Kidney epithelial cell (primary cell): ENCODE data around the gene GFRA1. TPM values are rescaled to one million over a fixed set of nuclear protein-coding genes. Genes with fewer than 3 reads are reported as not detected.

ENCODE experiments used
- DNase-seq: peaks from one replicate; pipeline ENCODE4 v3.0.0-alpha.2; 2010; ENCODE audit warnings: low read depth
- H3K27me3 ChIP-seq: 2 replicates; pipeline ENCODE4 v1.6.0; 2011; ENCODE audit warnings: low read length; ENCODE audit not compliant: control insufficient read depth, insufficient read depth
- H3K36me3 ChIP-seq: 2 replicates; pipeline ENCODE4 v1.5.1; 2011; ENCODE audit warnings: low read length; ENCODE audit not compliant: control insufficient read depth, insufficient read depth
- H3K4me3 ChIP-seq: 2 replicates; pipeline ENCODE4 v1.5.1; 2011; ENCODE audit warnings: low read depth, mild to moderate bottlenecking, control low read depth, low read length
- total RNA-seq: library from RNA; depleted of rRNA; stranded (reverse); fragments of >200 nt; gene quantifications from 2 replicates; pipeline ENCODE4 v1.2.3, GENCODE V29; 2015
- TF ChIP-seq, protein P1 (sequence below): IDR thresholded peaks from 2 replicates; pipeline ENCODE4 v1.5.1; 2011; ENCODE audit warnings: mild to moderate bottlenecking, moderate library complexity, low read length, control low read depth, inconsistent platforms; ENCODE audit not compliant: insufficient read depth, poor library complexity, severe bottlenecking

Gene GFRA1
- total RNA-seq, 1 donor from 2014 or later: 1.6 TPM

DNA sequence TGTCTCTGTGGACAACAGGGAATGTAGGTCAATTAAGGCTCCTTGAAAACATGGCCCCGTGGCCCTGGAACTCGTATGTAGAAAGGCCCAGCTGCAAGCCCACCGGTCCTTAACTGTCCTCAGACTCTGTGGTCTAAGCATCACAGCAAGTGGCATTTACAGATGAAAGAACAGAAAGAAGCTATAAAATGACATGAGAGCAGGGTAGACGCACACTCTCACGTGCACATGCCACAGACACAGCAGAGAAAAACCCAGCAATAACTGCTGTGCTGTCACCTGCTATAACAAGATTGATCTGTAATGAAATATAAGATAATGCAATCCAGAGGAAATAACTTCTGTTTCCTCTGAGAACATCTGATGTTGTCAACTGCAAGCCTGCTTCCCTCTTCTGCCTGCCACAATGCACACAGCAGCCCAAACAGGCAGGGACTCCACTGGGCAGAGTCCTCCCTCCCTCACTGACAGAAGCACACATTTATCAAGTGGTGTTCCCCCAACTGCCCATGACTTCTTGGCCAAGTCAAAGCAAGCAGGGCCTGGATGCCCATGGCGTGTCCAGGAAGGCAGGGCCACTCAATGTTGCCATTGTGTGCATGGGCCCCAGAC lies 63.9 kb downstream of the GFRA1 start:
- DNase-seq: no peak
- H3K27me3 ChIP-seq: no peaks in the 10 kb centered on the region
- no peaks in the 10 kb centered on the region for H3K36me3 ChIP-seq
- no peak overlapping the region for H3K4me3 ChIP-seq
- TF ChIP-seq, protein P1, sequence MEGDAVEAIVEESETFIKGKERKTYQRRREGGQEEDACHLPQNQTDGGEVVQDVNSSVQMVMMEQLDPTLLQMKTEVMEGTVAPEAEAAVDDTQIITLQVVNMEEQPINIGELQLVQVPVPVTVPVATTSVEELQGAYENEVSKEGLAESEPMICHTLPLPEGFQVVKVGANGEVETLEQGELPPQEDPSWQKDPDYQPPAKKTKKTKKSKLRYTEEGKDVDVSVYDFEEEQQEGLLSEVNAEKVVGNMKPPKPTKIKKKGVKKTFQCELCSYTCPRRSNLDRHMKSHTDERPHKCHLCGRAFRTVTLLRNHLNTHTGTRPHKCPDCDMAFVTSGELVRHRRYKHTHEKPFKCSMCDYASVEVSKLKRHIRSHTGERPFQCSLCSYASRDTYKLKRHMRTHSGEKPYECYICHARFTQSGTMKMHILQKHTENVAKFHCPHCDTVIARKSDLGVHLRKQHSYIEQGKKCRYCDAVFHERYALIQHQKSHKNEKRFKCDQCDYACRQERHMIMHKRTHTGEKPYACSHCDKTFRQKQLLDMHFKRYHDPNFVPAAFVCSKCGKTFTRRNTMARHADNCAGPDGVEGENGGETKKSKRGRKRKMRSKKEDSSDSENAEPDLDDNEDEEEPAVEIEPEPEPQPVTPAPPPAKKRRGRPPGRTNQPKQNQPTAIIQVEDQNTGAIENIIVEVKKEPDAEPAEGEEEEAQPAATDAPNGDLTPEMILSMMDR: no peak

DNA sequence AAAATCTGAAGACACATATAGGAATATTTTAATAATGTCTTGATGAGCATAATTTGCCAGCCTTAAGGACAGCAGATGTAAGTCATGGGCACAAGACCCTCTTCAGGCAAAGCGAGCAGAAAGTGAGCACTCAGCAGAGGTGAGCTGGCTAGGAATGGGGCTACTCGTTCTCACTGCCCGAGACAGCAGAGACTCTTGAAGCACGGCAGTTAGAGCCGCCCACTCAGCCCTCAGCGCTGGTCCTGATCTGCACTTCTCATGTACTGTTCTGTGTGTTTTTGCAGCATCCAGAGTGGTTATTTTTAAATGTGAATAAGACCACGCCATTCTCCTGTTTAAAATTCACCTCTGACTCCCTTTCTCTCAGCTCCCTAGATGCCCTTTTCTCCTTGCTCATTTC lies 65.3 kb downstream of the GFRA1 start:
- no peak for DNase-seq
- Histone ChIP-seq H3K36me3 (no peaks in the 10 kb centered on the region), H3K4me3 (no peak overlapping the region), H3K27me3 (no peaks in the 10 kb centered on the region)
- TF ChIP-seq, protein P1: no peak

DNA sequence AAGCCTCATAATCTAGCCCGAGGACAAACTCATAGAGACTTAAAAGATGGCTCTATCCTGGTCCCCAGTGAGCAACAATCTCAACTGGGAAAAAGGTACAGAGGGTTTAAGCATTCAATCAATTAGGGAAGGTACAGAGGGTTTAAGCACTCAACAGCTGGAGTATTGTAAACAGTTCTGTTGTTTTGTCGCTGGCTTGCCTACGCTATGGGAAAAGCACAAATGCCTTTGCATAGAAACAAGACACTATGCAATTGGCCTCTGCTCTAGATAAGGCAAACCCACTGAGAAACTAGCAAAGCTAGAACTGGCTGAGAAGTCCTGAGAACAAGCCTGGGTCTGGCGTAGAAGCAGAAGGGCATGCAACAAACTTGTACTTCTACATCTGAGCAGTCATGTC lies 69.3 kb downstream of the GFRA1 start:
- Histone ChIP-seq H3K36me3 (no peaks in the 10 kb centered on the region), H3K4me3 (no peak overlapping the region), H3K27me3 (no peaks in the 10 kb centered on the region)
- TF ChIP-seq, protein P1: no peak
- no peak for DNase-seq

DNA sequence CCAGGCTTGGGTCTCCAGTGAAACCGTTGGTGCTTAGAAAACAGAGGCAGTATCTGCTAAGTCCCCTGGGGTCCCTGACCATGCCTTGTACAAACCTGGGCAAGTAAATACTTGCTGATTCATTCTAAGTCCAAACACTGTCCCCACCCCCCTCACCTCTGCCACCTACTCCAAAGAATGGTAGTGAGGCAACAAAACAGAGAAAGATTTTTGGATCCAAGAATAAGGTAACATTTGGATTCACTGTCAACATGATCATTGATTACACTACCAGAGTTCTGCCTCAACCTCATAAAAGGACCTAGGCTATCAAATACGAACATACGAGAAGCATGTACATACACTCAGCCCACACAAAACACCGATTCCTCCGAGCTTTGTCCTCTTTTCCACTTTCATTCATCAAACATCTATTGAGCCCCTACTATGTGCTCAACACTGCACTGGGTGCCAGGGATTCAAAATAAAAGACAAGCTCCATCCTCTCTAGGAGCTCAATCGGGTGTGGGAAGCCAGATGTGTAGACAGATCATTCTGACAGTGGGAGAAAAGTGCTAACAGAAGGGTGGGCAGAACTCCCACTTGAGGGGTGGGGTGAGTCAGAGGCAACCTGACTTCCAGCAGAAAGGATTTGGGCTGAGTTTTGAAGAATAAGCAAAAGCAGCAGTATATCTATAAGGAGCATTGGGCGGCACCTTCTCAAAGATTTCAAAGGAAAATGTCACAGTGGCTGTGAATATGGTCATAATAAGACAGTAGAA lies 71.2 kb downstream of the GFRA1 start:
- no peak overlapping the region for H3K4me3 ChIP-seq
- TF ChIP-seq, protein P1: no peak

DNA sequence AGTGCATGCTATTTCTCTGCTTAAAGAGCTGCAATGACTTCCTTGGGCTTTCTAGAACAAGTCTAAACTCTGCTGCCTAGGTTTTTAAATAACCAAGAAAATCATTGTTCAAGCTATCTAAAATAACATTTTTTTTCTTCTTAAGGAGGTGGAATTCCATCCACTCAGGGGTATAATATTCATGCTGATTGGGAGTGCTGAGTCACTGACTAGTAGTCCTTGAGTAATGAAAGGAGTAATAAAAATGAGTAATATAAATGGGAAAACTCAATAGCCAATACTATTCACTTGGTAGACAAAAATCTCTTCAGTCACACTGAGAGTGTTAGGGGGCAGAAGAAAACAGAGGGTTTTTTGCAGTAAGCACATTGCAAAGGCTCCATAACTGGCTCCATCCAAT lies 72.0 kb downstream of the GFRA1 start:
- peak; percentile 26 for DNase-seq
- no peaks in the 10 kb centered on the region for H3K27me3 ChIP-seq
- H3K4me3 ChIP-seq: no peak overlapping the region
- no peaks in the 10 kb centered on the region for H3K36me3 ChIP-seq
- TF ChIP-seq, protein P1: no peak

More for the DNA sequence above, 71.2 kb downstream of the GFRA1 start:
- no peaks in the 10 kb centered on the region for H3K27me3 ChIP-seq
- DNase-seq: no peak
- H3K36me3 ChIP-seq: no peaks in the 10 kb centered on the region

DNA sequence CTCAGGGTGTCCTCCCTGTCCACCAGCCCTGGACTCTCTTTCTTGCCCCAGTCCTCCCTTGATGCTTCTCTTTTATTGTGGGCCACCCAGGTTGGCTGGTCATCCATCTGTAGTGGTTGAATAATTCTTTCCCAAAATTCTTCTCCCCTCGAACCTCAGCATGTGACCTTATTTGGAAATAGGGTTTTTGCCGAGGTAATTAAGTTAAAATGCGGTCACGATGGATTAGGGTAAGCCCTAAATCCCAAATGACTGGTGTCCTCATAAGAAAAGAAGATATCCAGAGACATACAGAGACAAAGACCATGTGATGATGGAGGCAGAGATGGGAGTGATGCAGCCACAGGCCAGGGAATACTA lies 74.3 kb downstream of the GFRA1 start:
- TF ChIP-seq, protein P1: no peak
- H3K4me3 ChIP-seq: no peak overlapping the region
- no peak for DNase-seq

More for the DNA sequence above, 74.3 kb downstream of the GFRA1 start:
- no peaks in the 10 kb centered on the region for H3K36me3 ChIP-seq
- H3K27me3 ChIP-seq: no peaks in the 10 kb centered on the region
